GM19351 (cell line): Measurements from ENCODE around the gene WWC2.

Experiments
- ATAC-seq: cut with Tn5 transposase; IDR thresholded peaks from one replicate; pipeline ENCODE4 v1.9.1; 2021; ENCODE audit warnings: mild to moderate bottlenecking, moderate library complexity; ENCODE audit not compliant: unreplicated experiment

Gene WWC2

DNA sequence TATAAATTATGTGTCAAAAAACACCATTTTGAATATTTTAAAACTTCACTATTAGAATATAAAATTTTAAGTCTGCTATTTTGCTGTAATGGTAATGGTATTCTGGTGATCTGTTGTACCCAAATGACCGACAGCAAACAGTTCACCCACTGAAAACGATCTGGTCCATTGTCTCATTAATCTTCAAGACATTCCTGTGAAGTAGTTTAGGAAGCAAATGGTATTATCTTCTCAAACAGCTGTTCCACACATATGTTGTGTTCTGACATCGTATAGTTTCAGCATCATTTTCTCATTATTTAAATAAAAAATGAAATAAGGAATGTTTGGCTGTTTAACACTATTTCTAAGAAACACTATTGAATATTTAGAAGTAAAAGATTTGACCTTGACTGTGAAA is 98.1 kb downstream of the WWC2 start:
- no peak for ATAC-seq

DNA sequence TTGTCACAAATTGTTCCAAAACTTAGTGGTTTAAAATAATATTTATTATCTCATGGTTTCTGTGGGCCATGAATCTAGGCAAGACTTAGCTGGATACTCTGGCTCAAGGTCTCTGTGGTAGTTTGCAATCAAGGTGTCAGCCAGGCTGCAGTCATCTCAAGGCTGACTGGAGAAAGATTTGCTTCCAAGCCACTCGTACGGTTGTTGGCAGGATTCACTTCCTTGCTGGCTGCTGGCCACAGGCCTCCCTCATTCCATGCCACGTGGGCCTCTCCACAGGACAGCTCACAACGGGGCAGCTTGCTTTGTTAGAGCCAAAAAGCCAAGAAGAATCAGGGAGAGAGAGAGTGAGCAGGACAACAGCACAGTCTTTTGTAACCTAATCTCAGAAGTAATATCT is 101.4 kb downstream of the WWC2 start:
- ATAC-seq = no peak

DNA sequence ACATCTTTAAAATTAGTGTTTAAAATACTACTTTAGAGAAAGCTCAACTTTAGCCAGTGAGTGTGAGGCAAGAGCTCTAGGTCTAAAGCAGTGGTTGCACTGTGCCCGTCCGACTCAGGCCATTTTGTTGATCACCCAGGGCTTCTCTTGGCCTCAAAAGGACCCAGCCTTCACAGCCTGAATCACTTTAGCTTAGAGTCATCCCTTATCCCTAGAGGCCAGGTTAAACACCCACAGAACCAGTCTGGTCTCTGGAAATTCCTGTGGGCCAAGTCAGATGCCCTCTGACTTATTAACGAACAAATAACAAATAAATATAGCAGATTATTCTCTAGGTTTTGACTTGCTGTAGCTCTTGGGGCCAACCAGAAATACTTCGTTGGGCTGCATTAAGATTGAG is 102.3 kb downstream of the WWC2 start:
- no peak for ATAC-seq

DNA sequence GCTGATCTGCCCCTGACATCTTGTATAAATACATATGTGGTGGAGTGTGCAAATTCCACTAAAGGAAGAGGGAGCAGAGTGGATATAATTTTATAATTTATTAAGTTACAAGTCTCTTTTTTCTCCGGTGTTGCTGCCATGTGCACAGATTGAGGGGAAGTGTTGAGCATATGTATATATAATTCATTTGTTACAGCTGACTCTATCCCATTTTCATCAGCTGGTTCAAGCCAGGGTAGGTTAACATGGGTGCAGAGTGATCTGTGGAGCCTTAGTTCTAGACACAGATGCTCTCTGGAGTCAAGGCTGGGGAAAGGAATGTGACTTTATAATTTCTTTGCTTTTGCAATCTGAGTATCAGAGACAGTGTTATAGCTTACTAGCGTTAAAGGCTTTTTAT is 103.5 kb downstream of the WWC2 start:
- no peak for ATAC-seq

DNA sequence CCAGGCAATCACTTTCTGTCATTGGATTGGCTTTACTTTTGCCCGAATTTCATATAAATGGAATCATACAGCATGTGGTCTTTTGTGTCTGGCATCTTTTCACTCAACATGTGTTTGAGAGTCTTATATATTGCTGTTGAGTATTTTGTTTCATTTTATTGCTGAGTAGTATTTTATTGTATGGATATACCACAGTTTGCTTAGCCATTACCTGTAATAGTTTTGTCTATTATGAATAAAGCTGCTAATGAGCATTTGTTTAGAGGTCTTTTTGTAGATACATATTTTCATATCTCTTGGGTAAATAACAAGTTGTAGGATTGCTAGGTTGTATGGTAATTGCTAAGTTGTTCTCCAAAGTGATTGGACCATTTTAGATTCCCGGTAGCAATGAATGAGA is 105.7 kb downstream of the WWC2 start:
- no peak for ATAC-seq

DNA sequence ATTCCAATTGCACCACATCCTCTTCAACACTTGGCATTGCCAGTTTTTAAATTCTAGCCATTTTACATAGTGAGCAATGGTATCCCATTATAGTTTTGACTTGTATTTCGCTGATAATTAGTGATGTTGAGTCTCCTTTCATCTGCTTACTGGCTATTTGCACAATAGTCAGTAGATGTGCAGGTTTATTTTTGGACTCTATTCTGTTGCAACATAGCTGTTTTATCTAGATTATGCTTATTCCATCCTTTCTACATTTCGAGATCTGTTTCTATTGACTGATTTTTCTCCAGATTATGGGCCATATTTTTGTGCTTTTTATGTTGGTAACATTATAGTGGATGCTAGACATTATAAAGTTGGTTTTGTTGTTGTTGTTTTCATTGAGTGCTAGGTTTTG is 106.1 kb downstream of the WWC2 start:
- ATAC-seq = no peak

DNA sequence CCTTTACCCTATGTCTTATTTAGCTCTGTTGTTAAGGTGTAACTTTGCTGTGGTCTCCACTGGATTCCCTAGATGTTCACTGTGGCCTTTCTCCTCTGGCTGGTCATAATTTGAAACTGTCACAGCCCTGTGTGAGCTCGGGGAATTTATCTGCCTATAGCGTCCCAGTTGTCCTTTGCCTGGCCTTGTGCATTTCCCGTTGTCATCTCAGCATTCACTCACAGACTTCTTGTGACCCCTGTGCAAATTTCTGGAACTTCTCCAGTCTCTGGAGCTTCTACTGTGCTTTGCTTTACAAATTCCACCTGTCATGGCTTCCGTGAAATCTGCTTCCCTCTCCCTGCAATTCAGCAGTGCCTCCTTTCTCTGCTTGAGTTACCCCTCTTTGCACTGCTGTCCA is 106.7 kb downstream of the WWC2 start:
- no peak for ATAC-seq

DNA sequence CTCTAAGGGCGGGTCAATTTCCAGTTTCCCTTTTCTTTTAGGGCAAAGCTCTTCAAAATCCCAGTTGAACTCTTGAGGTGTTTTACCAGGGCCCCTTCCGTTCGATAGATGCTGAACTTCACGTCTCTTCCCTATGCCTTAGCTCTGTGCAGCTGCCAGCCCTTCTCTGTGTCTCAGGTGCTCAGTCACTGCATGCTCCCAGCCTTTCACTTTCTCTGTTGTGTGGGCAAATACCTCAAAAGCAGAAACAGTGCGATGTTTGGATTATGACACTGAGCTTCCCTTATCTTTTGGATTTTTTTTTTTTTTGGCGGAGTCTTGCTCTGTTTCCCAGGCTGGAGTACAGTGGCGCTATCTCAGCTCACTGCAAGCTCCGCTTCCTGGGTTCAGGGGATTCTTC is 112.5 kb downstream of the WWC2 start:
- ATAC-seq = no peak

DNA sequence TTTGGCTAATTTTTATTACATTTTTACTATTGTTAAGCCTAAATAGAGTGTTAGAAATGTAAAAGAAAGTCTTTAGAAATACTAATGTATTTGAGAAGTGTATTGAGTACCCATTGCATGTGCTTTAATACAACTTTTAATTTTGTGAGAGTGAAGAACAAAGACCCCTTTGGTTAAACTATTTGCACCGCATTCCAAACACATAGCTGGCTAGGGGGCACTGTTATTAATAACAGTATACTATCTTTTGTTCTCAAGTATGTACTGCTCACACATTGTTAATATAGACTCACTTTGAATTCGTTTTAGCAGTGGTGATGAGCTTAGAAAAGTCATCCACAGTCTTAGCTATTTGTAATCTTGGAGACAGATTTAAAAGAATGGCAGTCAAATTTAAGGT is 114.9 kb downstream of the WWC2 start:
- ATAC-seq = no peak

DNA sequence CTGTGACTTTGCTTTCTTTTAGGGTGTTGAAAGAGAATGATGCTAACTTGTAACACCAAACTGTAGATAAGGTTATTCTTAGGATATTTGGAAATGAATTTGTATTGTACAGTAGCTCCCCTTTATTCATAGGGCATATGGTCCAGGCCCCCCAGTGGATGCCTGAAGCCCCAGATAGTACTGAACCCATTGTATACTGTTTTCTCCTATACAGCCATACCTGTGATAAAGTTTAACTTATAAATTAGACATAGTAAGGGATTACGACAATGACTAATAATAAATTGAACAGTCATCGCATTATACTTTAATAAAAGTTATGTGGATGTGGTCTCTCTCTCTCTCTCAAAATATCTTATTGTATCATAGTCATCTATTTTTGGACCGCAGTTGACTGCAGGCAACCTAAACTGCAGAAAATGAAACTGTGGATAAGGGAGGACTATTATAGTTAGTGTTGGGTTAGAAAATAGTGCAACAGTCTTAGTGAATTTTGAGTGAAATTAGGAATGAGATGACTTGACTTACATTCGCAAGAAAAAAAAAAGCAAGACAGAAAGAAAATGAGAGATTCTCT is 115.9 kb downstream of the WWC2 start:
- ATAC-seq = no peak

DNA sequence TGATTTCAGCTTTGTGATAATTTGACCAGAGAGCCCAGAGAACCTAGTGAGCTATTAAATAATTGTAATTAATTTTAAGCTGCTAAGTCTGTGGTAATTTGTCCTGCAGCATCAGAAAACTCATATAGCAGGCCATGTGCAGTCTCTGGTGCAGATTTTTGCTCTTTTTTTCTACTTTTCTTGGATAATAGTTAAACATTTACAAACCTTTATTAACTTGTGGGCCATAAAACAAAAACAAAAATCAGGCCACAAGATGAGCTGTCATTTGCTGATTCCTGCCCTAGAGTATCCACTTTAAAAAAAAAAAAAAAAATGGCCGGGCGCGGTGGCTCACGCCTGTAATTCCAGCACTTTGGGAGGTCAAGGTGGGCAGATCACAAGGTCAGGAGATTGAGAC is 121.2 kb downstream of the WWC2 start:
- ATAC-seq = no peak

DNA sequence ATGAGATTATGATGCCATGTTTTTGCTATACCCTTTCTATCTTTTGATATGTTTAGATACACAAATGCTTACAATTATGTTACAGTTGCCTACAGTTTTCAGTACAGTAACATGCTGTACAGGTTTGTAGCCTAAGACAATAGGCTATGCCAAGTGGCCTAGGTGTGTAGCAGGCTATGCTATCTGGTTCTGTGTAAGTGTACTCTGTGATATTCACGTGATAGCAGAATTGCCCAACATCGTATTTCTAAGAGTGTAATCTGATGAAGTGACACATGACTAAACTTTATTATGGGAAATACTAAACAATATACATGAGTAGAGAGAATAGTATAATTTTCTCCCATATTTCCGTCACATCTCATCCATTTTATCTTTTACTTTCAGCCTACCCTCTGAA is 124.0 kb downstream of the WWC2 start:
- no peak for ATAC-seq

DNA sequence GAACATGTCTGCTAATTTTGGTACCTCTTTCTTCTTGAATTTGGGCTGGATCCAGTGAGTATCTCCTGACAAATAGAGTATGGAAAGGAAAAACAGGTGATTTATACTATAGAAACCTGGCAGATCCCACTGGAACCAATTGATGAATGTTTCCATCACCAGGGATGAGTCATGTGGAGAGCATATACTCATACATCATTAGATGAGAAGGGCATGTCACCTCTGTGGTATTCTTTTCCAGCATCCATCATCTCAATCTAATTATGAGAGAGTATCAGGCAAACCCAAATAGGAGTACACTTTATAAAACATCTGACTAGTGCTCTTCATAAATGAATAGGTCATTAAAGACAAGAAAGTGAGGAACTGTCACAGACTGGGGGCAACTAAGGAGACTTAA is 130.3 kb downstream of the WWC2 start:
- no peak for ATAC-seq

DNA sequence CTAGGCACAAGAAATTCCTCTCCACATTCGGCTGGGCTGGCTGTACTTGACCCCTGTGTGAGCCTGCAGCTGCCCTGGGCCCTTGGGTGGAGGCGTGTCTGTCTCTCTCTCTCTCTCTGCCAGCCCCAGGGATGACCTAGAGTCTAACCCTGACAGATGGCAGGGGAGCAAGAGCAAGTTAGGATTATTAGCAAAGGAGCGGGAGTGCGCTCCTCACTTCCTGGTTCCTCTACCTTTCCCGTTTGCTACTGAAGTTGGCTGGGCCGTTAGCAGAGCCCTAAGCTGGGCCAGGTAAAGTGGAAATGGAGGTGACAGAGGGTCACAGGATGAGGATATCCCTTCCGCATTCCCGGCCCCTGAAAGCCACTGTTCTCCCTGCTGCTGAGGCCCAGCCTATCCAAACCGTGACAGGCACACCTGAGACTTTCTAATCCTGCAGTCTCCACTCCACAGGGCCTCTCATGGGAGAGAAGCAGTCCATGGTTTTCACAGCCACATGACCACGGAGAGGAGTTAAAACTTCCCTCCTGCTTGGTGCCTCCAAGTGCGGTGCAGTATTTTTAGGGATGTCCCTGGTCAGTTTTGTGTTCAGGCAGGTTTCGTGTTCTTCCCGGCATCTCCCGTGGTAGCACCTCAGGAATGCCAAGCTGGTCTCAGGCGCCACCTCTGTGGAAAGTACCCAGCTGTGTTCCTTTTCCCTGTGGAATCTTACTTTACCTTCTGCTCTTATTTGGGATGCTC is 141.7 kb downstream of the WWC2 start:
- ATAC-seq = no peak

DNA sequence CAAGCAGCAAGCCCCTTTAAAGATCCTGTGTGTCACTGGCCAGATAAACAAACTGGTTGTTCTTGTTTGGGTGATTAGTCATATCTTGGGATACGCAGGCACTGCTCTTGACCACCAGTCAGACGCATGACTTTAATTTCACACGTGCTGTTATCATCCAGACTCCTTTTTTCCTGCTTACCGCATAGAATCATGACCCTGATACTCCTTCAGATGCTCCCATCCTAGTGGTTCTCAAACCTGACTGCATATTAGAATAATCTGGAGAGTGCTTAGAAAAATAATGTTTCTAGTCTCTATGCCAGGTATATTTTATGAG is 142.2 kb downstream of the WWC2 start:
- ATAC-seq = no peak

DNA sequence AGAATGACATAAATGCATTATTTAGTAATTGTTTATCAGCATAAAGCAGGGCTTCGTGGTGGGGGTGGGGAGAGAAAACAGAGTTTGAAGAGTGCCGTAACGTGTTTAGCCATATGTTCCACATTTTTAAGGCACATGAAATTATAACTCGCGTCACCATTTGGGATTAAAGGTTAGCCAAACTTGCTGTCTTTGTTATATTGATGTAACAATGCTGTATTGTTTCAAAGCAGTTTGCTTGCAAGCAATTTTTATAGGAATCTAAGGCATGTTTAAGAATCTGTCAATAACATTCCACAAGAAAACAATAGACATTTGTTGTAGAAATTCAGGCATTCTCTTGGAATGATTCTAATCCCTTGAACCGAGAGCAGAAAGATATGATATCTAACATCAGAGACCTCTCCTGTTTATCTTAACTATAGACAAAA is 142.7 kb downstream of the WWC2 start:
- no peak for ATAC-seq

DNA sequence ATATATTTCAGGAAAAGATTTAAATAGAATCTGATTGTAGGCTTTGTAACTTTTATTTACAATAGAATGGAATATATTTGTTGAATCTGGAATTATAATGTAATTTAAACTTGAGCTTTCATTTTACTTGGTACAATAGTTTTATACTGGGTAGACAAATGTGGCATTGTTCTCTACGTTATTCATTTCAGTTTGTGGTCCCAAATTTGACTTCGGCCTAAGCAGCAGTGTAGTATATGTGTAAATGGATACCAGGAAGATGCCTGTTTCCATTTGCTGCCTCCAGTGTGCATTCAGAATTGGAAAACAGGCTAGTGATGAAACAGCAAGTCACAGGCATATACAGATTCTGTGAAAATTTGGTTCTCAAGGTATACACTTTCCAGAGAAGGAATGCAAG is 143.2 kb downstream of the WWC2 start:
- no peak for ATAC-seq

DNA sequence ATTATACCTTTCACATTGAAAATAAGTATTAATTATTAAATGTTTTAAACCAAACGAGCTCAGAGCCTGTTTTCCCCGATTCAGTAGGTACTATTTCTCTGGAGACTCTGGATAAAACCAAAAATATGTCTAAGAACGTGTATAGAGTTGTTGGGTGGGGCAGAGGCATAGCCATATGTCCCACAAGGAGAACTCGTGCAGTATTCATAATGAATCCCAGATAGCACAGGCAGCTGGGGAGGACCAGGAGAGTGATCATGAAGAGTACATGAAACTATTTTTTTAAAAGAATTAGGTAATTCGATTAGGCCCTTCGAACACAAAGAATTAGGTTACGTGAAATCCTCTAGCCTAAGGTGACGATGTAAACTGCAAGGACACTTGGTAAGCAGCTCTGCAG is 145.0 kb downstream of the WWC2 start:
- no peak for ATAC-seq

DNA sequence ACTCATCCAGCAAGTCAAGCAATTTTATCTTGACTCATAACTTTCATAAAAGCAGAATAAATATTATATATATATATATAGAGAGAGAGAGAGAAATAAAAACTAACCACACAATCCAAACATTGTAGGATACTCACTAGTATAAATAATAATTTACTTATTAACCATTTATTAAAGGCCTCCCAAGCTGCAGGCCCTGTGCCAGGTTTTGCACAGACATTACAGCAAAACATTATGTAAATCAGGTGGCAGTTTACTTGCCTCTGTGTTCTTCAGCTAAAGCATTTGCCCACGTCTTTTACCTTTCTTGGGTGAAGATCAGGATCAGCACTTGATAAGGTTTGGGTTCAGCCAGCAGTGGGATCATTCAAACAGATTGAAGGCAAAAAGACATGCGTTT is 145.4 kb downstream of the WWC2 start:
- ATAC-seq = no peak

DNA sequence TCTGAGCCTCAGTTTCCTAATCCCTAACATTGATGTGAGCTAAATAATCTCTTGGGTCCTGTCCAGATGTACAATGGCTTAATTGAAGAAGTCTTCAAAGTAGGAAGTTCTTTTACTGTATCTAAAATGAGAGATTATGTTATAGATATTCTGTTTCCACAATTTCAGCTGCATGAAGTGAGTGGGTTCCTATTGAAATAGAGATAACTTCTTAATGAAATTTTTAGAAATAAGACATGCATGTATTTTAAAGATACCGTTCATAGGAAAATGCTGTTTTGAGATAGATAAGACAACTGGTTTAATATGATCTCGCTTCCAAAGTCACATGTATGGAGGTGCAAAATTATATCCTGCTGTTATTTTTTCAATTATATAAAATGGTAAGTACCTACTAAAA is 149.1 kb downstream of the WWC2 start:
- ATAC-seq = no peak

DNA sequence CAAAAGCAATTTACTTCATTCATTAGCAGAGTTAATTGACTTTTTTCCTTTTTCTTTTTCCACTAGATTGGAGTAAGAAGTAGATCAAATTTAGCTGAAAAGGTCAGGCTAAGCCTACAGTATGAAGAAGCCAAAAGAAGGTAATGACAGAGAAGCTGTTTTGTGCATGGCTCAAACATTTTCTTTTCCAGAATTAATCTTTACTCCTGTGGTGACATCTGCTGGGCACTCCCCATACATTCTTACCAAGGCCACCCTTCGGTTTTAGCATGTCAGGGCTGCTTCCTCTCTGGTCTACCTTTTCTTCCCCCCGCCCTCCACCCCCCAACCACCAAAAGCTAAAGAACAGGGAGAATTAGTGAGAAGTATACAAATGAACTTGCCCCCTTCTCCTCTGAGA is 150.8 kb downstream of the WWC2 start:
- ATAC-seq = peak; percentile 71

DNA sequence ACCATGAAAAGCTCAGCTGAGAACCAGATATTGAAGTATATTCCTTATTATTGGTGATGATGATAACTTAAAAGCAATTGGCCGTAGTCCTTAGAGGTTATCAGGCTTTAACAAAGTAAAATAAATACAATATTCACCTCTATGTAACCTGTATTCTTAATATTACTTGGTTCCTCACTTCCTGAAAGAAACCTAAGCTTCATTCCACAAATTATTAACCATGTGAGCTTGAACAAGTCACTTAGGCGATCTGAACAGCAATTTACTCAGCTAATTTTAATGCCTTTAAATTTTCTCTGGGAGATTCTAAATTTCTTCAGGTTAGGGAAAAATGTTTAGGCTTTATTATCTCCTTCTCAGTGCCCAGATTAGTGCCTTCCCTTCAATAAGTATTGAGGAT is 151.8 kb downstream of the WWC2 start:
- ATAC-seq = no peak

DNA sequence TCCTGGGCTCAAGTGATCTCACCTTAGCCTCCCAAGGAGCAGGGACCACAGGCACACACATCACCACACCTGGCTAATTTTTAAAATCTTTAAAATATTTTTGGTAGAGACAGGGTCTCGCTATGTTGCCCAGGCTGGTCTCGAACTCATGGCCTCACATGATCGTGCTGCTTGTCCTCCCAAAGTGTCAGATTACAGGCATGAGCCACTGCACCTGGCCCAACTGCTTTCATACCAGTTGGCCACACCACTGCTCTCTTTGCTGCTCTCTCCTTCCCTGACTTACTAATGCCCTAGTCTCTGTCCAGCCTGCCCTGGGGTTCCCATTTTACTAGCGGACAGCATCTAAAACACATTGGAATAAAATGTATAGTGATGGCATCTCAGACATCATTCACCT is 153.9 kb downstream of the WWC2 start:
- no peak for ATAC-seq
